ENCODE measurements around the gene CDC7. TPM values are rescaled to one million over a fixed set of nuclear protein-coding genes. Genes with fewer than 3 reads are reported as not detected.

Gene CDC7
- total and polyA plus RNA-seq, 9 of the 15 experiments (the other 6 are each of a cell fraction or from before 2014, with no cell fraction given): 22.3 to 66.8 (median 44.2) TPM

DNA sequence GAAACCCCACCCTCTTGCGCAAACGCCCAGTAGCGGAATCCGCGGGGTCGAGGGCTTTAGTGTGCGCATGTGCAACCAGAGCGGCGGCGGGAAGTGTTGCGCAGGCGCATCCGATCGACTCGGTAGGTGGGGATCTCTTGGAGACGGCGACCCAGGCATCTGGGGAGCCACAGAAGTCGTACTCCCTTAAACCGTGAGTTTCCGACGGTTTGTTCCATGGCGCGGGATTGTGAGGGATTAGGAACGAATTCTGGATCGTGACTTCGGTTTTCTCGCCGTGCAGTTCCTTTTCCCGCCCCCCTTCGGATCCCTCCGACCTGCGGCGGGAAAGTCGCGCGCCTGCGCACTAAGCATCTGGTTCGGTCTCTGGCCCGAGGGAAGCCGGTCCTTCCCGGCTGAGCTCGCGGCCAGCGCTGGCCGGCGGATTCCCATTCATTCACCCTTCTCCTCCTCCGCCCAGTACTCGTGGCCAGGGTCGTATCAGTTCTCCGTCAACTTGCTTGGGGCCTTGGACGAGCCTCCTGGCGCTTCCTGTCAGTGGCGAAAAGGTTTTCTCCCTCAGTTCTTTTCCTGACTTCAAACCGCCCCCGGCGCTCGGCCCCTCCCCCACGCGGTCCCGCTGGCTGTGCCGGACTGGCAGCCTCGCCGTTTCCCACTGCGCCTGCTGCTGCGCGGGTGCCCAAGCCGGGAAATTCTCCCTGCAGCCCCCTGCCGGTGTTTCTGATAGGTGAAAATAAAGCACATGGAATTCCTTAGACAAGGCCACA lies at the start of gene CDC7 (continued):
- TF ChIP-seq, protein P1, sequence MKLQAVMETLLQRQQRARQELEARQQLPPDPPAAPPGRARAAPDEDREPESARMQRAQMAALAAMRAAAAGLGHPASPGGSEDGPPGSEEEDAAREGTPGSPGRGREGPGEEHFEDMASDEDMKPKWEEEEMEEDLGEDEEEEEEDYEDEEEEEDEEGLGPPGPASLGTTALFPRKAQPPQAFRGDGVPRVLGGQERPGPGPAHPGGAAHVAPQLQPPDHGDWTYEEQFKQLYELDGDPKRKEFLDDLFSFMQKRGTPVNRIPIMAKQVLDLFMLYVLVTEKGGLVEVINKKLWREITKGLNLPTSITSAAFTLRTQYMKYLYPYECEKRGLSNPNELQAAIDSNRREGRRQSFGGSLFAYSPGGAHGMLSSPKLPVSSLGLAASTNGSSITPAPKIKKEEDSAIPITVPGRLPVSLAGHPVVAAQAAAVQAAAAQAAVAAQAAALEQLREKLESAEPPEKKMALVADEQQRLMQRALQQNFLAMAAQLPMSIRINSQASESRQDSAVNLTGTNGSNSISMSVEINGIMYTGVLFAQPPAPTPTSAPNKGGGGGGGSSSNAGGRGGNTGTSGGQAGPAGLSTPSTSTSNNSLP (IDR thresholded peaks at IDR 0.05; ENCODE audit: borderline replicate concordance, low read depth, low read length): peak; percentile 16; the same call in 1 of the 2 replicates
- no peak for TF ChIP-seq ETV6 (IDR thresholded peaks at IDR 0.05; ENCODE audit: borderline replicate concordance in 1 of 2, low read depth in 2 of 2, low read length in 1 of 2)
- TF ChIP-seq ETV6 (CRISPR knock-in tag; IDR thresholded peaks at IDR 0.05; ENCODE audit: borderline replicate concordance): no peak
- TF ChIP-seq BMI1 (IDR thresholded peaks at IDR 0.05; ENCODE audit: low read length): no peak; the same call in 1 of the 2 replicates
- 0 out of 2 replicates have a peak, but pooled peaks have one; percentile 25 for TF ChIP-seq HDAC8 (tag; IDR thresholded peaks at IDR 0.05)
- TF ChIP-seq, protein P2, sequence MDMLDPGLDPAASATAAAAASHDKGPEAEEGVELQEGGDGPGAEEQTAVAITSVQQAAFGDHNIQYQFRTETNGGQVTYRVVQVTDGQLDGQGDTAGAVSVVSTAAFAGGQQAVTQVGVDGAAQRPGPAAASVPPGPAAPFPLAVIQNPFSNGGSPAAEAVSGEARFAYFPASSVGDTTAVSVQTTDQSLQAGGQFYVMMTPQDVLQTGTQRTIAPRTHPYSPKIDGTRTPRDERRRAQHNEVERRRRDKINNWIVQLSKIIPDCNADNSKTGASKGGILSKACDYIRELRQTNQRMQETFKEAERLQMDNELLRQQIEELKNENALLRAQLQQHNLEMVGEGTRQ (CRISPR knock-in tag; IDR thresholded peaks at IDR 0.05): no peak
- TF ChIP-seq, protein P3, sequence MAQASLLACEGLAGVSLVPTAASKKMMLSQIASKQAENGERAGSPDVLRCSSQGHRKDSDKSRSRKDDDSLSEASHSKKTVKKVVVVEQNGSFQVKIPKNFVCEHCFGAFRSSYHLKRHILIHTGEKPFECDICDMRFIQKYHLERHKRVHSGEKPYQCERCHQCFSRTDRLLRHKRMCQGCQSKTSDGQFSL (CRISPR knock-in tag; IDR thresholded peaks at IDR 0.05): no peak
- TF ChIP-seq, protein P3 (tag; IDR thresholded peaks at IDR 0.05): no peak
- peak; percentile 78 for TF ChIP-seq POU5F1 (IDR thresholded peaks at IDR 0.05; ENCODE audit: borderline replicate concordance, low read depth, low read length, partially characterized antibody)
- no peak for TF ChIP-seq ZNF140 (CRISPR knock-in tag; IDR thresholded peaks at IDR 0.05)
- TF ChIP-seq, protein P4, sequence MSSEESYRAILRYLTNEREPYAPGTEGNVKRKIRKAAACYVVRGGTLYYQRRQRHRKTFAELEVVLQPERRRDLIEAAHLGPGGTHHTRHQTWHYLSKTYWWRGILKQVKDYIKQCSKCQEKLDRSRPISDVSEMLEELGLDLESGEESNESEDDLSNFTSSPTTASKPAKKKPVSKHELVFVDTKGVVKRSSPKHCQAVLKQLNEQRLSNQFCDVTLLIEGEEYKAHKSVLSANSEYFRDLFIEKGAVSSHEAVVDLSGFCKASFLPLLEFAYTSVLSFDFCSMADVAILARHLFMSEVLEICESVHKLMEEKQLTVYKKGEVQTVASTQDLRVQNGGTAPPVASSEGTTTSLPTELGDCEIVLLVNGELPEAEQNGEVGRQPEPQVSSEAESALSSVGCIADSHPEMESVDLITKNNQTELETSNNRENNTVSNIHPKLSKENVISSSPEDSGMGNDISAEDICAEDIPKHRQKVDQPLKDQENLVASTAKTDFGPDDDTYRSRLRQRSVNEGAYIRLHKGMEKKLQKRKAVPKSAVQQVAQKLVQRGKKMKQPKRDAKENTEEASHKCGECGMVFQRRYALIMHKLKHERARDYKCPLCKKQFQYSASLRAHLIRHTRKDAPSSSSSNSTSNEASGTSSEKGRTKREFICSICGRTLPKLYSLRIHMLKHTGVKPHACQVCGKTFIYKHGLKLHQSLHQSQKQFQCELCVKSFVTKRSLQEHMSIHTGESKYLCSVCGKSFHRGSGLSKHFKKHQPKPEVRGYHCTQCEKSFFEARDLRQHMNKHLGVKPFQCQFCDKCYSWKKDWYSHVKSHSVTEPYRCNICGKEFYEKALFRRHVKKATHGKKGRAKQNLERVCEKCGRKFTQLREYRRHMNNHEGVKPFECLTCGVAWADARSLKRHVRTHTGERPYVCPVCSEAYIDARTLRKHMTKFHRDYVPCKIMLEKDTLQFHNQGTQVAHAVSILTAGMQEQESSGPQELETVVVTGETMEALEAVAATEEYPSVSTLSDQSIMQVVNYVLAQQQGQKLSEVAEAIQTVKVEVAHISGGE (CRISPR knock-in tag; IDR thresholded peaks at IDR 0.05): peak in 1 of 3 experiments; percentile 49; a peak in 1 of 6 replicates
- TF ChIP-seq SMC3 (conservative IDR thresholded peaks at IDR 0.05; ENCODE audit: insufficient read depth, low read depth, low read length): no peak
- TF ChIP-seq SAFB (IDR thresholded peaks at IDR 0.05; ENCODE audit: borderline replicate concordance, low read depth, low read length): no peak
- TF ChIP-seq, protein P5, sequence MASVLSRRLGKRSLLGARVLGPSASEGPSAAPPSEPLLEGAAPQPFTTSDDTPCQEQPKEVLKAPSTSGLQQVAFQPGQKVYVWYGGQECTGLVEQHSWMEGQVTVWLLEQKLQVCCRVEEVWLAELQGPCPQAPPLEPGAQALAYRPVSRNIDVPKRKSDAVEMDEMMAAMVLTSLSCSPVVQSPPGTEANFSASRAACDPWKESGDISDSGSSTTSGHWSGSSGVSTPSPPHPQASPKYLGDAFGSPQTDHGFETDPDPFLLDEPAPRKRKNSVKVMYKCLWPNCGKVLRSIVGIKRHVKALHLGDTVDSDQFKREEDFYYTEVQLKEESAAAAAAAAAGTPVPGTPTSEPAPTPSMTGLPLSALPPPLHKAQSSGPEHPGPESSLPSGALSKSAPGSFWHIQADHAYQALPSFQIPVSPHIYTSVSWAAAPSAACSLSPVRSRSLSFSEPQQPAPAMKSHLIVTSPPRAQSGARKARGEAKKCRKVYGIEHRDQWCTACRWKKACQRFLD (CRISPR knock-in tag; IDR thresholded peaks at IDR 0.05): 0 out of 2 replicates have a peak, but pooled peaks have one; percentile 28
- no peak; a peak in 1 of 4 replicates for TF ChIP-seq KDM4B (IDR thresholded peaks at IDR 0.05; ENCODE audit: borderline replicate concordance in 2 of 2, low read depth in 1 of 2)
- no peak for TF ChIP-seq SRSF7 (optimal IDR thresholded peaks at IDR 0.05; ENCODE audit: low read depth, low read length)
- peak; percentile 72 for TF ChIP-seq GABPB1 (CRISPR knock-in tag; IDR thresholded peaks at IDR 0.05)
